ENCODE results near the gene C2.

DNA sequence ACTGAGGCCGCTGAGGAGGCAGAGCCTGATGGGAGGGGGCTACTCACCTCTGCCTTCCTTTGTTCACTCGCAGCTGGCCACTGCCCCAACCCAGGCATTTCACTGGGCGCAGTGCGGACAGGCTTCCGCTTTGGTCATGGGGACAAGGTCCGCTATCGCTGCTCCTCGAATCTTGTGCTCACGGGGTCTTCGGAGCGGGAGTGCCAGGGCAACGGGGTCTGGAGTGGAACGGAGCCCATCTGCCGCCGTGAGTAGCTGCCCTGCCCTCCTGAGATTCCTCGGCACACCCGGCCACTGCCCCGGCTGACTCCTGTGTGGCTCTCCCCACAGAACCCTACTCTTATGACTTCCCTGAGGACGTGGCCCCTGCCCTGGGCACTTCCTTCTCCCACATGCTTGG, 6.0 kb downstream of the C2 start:
- TF ChIP-seq SNAI2 (CRISPR knock-in tag; IDR thresholded peaks at IDR 0.05) = no peak
- TF ChIP-seq PATZ1 (CRISPR knock-in tag; IDR thresholded peaks at IDR 0.05; ENCODE audit: borderline replicate concordance) = no peak
- no peak for TF ChIP-seq GLIS3 (CRISPR knock-in tag; IDR thresholded peaks at IDR 0.05)
- TF ChIP-seq ESRRG (CRISPR knock-in tag; IDR thresholded peaks at IDR 0.05) = no peak
- no peak for TF ChIP-seq CREB5 (CRISPR knock-in tag; IDR thresholded peaks at IDR 0.05; ENCODE audit: low read depth)
- no peak for TF ChIP-seq RARB (CRISPR knock-in tag; IDR thresholded peaks at IDR 0.05)

Measured in SK-N-SH treated with all-trans-retinoic acid at 6 μM for 48 hours (cell line).